ENCODE results near the gene C4BPA.

DNA sequence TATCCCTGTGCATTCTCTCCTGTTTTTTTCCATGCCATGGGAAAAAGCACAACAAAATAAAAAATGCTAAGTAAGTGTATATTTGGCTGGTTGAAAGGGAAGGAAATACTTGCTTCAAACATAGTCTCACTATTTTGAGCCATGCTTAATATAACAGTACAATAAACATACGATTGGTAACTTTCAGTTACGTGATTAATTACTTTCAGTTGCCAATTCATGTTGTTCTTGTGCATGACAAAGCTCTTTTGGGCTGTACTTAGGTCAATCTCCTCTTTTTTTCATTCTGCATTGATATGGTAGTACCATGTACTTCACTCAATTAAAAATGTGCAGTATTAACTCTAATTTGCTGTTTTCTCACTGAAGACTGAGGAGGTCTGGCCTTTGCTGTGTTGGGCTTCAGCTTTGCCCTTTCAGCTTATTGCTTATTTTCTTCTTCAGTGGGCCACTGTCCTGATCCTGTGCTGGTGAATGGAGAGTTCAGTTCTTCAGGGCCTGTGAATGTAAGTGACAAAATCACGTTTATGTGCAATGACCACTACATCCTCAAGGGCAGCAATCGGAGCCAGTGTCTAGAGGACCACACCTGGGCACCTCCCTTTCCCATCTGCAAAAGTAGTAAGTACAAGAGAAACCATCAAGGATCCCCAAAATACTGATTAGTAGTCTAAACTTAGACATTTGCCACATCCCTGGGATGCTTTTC, 12.7 kb upstream of the C4BPA start:
- TF ChIP-seq, protein P1, sequence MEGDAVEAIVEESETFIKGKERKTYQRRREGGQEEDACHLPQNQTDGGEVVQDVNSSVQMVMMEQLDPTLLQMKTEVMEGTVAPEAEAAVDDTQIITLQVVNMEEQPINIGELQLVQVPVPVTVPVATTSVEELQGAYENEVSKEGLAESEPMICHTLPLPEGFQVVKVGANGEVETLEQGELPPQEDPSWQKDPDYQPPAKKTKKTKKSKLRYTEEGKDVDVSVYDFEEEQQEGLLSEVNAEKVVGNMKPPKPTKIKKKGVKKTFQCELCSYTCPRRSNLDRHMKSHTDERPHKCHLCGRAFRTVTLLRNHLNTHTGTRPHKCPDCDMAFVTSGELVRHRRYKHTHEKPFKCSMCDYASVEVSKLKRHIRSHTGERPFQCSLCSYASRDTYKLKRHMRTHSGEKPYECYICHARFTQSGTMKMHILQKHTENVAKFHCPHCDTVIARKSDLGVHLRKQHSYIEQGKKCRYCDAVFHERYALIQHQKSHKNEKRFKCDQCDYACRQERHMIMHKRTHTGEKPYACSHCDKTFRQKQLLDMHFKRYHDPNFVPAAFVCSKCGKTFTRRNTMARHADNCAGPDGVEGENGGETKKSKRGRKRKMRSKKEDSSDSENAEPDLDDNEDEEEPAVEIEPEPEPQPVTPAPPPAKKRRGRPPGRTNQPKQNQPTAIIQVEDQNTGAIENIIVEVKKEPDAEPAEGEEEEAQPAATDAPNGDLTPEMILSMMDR (conservative IDR thresholded peaks at IDR 0.05 in 1 of 2, IDR thresholded peaks at IDR 0.05 in 1 of 2; ENCODE audit: extremely low read depth in 1 of 2, insufficient read depth in 1 of 2, low read depth in 1 of 2, low read length in 2 of 2), result no peak
- TF ChIP-seq EZH2 (IDR thresholded peaks at IDR 0.05; ENCODE audit: borderline replicate concordance, low read length), result no peak
